OCI-LY7 (cell line): ENCODE measurements around the gene FMN2. TPM values are rescaled to one million over a fixed set of nuclear protein-coding genes. Genes with fewer than 3 reads are reported as not detected.

ENCODE experiments used
- BruUV-seq: library from RNA; stranded (reverse); fragments of 400-500 nt; replicated peaks from 2 replicates; lab custom pipeline; 2021; lab: Mats Ljungman, UMichigan
- CTCF ChIA-PET: fragments of 300-600 bp; sonication (Branson Sonifier 250); formaldehyde crosslinking; loops from one replicate; lab custom pipeline; 2022; ENCODE audit warnings: antibody characterized with exemption; ENCODE audit not compliant: unreplicated experiment; lab: Charles Lee
- POLR2A ChIA-PET: fragments of 300-600 bp; sonication (Branson Sonifier 250); formaldehyde crosslinking; loops from one replicate; lab custom pipeline; 2022; ENCODE audit warnings: antibody characterized with exemption; lab: Charles Lee
- DNase-seq: peaks from one replicate; pipeline ENCODE4 v3.0.0-alpha.2; 2015; ENCODE audit warnings: low spot score
- H2AFZ ChIP-seq: fragments of 200-600 bp; sonication (generic), shearing (Covaris generic); 2 replicates; pipeline ENCODE4 v1.6.1; 2014; ENCODE audit warnings: mild to moderate bottlenecking, antibody characterized with exemption, low read length, moderate library complexity
- H3K27ac ChIP-seq: fragments of 200-600 bp; sonication (generic); 2 replicates; pipeline ENCODE4 v1.5.1; 2014; ENCODE audit warnings: mixed run types, low read depth, mild to moderate bottlenecking, moderate library complexity, low read length, inconsistent platforms; ENCODE audit not compliant: poor library complexity, severe bottlenecking
- H3K36me3 ChIP-seq: fragments of 200-600 bp; sonication (generic); 2 replicates; pipeline ENCODE4 v1.6.1; 2014; ENCODE audit warnings: mild to moderate bottlenecking, antibody characterized with exemption, low read length, moderate library complexity, mixed read lengths; ENCODE audit not compliant: insufficient read depth
- H3K4me1 ChIP-seq: fragments of 200-600 bp; sonication (generic); 2 replicates; pipeline ENCODE4 v1.5.1; 2014; ENCODE audit warnings: mild to moderate bottlenecking, low read length; ENCODE audit not compliant: insufficient read depth, poor library complexity, severe bottlenecking
- H3K4me2 ChIP-seq: fragments of 200-600 bp; sonication (generic); 2 replicates; pipeline ENCODE4 v1.6.1; 2014; ENCODE audit warnings: mild to moderate bottlenecking, low read length
- H3K4me3 ChIP-seq: fragments of 200-600 bp; sonication (generic); 2 replicates; pipeline ENCODE4 v1.5.1; 2014; ENCODE audit warnings: mild to moderate bottlenecking, low read depth, low read length; ENCODE audit not compliant: poor library complexity, severe bottlenecking
- H3K79me2 ChIP-seq: fragments of 200-600 bp; sonication (generic); 2 replicates; pipeline ENCODE4 v1.6.1; 2016; ENCODE audit warnings: low read depth, mild to moderate bottlenecking, low read length, moderate library complexity, mixed read lengths; ENCODE audit not compliant: insufficient read depth
- H3K9me2 ChIP-seq: fragments of 200-600 bp; sonication (generic); 2 replicates; pipeline ENCODE4 v1.6.1; 2016; ENCODE audit warnings: mild to moderate bottlenecking, low read length, mixed read lengths; ENCODE audit not compliant: insufficient read depth
- H3K9me3 ChIP-seq: fragments of 200-600 bp; sonication (generic); 2 replicates; pipeline ENCODE4 v1.6.1; 2014; ENCODE audit warnings: mild to moderate bottlenecking, mixed run types, low read length, mixed read lengths
- H4K20me1 ChIP-seq: fragments of 200-600 bp; sonication (generic); 2 replicates; pipeline ENCODE4 v1.6.1; 2014; ENCODE audit warnings: mild to moderate bottlenecking, antibody characterized with exemption, low read length, moderate library complexity, mixed read lengths; ENCODE audit not compliant: insufficient read depth
- CTCF ChIP-seq: fragments of 200-600 bp; sonication (generic); conservative IDR thresholded peaks from 2 replicates; pipeline ENCODE4 v1.5.1; 2014; ENCODE audit warnings: mild to moderate bottlenecking, antibody characterized with exemption, low read length, moderate library complexity, mixed read lengths
- EZH2phosphoT487 ChIP-seq: fragments of 200-600 bp; sonication (generic); IDR thresholded peaks from 2 replicates; pipeline ENCODE4 v1.6.1; 2018; ENCODE audit warnings: low read depth, borderline replicate concordance, mild to moderate bottlenecking, mixed run types, antibody characterized with exemption, low read length, moderate library complexity, mixed read lengths
- intact Hi-C: fragments of 100-400 bp; cut with micrococcal nuclease; formaldehyde crosslinking; loops from one replicate; pipeline ENCODE4 v1.10.0; 2022; ENCODE audit not compliant: unreplicated experiment
- total RNA-seq, 2 experiments: library from RNA; depleted of rRNA in 1 of 2; stranded (reverse); fragments of >200 nt in 1 of 2; shearing (Covaris generic) in 1 of 2; gene quantifications; 2 replicates each; pipeline ENCODE4 v1.2.3, GENCODE V29; 2014 to 2022

Gene FMN2
- total RNA-seq, 2 experiments from 2014 or later: not detected

DNA sequence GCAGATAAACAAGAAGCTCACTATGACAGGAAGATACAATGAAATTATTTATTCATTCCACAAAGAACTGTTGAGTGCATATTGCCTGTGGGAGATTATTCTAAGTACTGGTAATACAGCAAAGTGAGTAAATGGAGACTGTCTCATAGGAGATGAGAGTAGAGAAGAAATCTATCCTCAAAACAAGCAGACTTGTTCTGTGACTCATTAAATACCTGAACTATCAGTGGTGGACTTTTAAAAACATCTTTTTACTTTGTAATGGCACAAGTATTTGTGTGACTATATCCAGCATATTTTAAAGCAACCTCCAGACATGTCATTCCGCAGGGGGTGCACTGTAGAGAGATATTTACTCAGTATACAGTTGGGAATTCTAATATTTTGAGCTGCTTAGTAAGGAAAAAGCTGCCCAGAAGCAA lies 259.2 kb downstream of the FMN2 start:
- Histone ChIP-seq H3K4me1 (no peaks in the 10 kb centered on the region), H3K9me2 (no peaks in the 10 kb centered on the region), H3K36me3 (no peaks in the 10 kb centered on the region), H3K79me2 (no peaks in the 10 kb centered on the region), H2AFZ (no peak overlapping the region), H3K4me2 (no peak overlapping the region), H4K20me1 (no peaks in the 10 kb centered on the region), H3K9me3 (no peaks in the 10 kb centered on the region), H3K4me3 (no peak overlapping the region), H3K27ac (no peak overlapping the region)
- BruUV-seq: no TSS peak
- DNase-seq: no peak
- TF ChIP-seq CTCF (no peak), EZH2phosphoT487 (no peak)
- ChIA-PET CTCF (no interaction called here), POLR2A (no interaction called here)
- intact Hi-C loops: no loop called here

DNA sequence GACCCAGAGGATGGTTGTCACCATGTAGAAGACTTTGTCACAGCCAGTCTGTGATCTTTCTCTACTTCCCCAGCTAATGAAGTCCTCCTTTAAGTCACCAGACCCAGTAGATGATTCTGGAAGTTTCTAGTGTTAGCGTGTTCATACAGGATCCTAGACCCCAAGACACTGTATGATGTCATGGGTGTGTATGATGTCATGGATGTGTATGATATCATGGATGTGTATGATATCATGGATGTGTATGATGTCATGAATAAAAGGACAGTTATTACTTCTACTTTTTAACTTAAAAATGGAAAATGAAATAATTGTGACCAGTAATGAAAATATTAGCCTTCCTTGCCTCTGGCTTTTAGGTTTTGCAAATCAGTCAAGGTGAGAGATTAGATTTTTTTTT lies 260.0 kb downstream of the FMN2 start:
- Histone ChIP-seq H3K79me2 (no peaks in the 10 kb centered on the region), H3K36me3 (no peaks in the 10 kb centered on the region), H2AFZ (no peak overlapping the region), H3K9me2 (no peaks in the 10 kb centered on the region), H3K9me3 (no peaks in the 10 kb centered on the region), H4K20me1 (no peaks in the 10 kb centered on the region), H3K27ac (no peak overlapping the region), H3K4me1 (no peaks in the 10 kb centered on the region), H3K4me3 (no peak overlapping the region), H3K4me2 (no peak overlapping the region)
- no TSS peak for BruUV-seq
- CTCF ChIA-PET: no interaction called here
- intact Hi-C loops: no loop called here
- POLR2A ChIA-PET: no interaction called here
- no peak for TF ChIP-seq EZH2phosphoT487
- no peak for DNase-seq

DNA sequence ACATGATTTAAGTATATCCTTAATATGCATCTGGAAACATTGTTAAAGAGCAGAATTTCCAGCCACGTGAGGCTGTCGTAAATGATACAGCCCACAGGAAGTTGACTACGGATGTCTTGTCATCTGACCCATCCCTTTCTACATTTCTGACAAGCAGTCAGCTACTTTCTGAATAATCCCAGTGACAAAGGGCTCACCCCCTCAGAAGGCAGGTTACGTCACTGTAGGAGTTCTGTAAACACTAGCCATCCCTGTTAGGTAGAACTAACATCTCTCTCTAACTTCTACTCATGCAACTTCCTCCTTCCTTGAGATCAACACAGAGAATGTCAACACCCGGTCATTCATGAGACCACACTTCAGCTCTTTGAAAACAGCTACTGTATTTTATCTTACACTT lies 261.1 kb downstream of the FMN2 start:
- Histone ChIP-seq H3K4me1 (no peaks in the 10 kb centered on the region), H3K9me3 (no peaks in the 10 kb centered on the region), H3K36me3 (no peaks in the 10 kb centered on the region), H3K9me2 (no peaks in the 10 kb centered on the region), H3K79me2 (no peaks in the 10 kb centered on the region), H2AFZ (no peak overlapping the region; the same call in 1 of the 2 replicates), H3K4me3 (no peak overlapping the region), H3K4me2 (no peak overlapping the region), H3K27ac (no peak overlapping the region), H4K20me1 (no peaks in the 10 kb centered on the region)
- TF ChIP-seq CTCF: no peak
- no peak for TF ChIP-seq EZH2phosphoT487
- BruUV-seq: no TSS peak
- DNase-seq: no peak
- intact Hi-C loops: no loop called here
- CTCF ChIA-PET: no interaction called here
- POLR2A ChIA-PET: interaction anchor here (0.6 kb wide), 1 partner anchor 120 kb away, joined by 6 read pairs; no protein-coding TSS in a partner anchor
